Measurements from ENCODE around the gene PRUNE2.
"Not testable (repeated sequence)": the region's sequence is repeated elsewhere in the genome, so short reads cannot be mapped to it uniquely, and the experiment has no call there.

Gene PRUNE2

DNA sequence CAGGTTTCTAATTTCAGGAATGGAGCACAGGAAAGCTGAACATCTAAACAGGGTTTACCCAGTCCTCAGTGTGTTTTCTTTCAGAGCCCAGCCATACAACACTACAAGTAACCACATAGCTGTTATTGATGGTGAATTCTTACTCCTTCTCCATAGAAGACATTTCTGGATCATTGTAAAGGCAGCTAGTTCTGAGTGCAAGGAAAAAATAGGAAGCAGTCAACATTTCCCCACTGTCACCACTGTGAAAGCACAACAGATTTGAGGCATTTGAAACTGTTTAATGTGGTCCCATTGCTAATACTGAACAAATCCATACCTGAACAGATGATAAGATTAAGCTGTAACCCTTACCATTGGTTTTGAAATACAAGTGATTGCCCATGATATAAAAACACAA is 286.7 kb downstream of the PRUNE2 start:
- DNase-seq = no peak

DNA sequence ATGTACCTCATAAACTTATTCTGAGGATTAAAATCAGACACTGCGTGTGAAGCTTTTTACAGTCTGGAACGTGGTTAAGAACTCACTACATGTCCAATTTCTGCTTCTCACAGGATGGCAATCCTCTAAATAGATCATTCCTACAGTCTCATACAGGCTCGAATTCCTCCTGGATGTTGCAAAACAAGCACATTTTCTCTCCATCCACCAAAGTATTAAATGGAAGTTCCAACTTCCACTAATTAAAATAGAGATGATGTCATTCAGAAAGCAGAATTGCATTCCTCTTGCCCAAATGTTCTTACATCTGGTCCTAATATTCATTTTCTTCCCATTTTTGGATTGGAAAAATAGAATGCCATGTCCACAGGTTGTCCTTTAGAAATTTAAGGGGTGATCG is 287.2 kb downstream of the PRUNE2 start:
- DNase-seq = no peak

DNA sequence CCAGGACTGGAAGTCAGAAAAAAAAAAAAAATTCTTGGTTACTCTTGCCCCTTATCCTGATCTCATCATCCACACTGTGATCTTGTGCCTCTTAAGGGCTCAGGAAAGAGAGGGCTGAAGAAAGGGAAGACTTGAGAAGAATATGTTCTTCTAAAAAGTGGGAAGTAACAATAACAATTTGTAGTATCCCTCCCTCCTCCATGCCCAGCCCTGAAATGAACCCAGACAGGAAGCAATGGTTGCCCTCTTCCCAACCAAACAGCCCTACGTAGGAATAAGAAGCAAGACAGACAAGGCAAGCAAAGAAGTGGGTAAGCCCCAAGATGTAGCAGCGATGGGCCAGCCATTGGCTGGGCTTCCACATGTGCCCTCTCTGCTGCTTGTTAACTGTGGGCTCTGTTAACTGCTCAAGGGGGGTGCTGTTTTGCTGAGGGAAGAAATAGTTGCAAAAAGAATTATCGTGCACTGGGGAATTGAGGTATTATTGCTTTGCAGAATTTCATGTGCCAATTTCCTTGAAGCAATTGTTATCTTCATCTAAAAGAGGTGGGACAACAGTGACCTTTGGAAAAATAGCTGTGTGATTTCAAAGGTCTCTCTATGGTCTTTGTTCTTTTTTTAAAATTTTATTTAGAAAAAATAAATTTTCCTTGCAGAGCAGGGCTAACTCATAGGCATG is 288.3 kb downstream of the PRUNE2 start:
- no peak for DNase-seq

DNA sequence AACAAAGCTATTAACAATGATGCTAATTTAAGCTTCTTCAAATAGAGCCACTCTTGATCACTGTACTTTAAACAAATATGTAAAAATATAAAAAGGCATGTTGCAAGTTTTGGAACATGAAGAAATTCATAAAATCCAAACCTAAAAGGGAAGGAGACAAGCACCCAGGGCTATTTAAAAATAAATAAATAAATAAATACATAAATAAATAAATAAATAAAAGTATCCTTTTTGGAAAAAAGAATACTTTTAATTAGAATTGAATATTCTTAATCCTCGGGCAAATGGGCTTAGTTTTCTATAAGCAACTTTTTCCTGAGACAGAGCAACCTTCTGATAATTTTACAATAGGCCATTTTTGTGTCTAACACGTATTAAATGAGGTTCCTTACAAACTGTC is 289.1 kb downstream of the PRUNE2 start:
- DNase-seq = no peak

DNA sequence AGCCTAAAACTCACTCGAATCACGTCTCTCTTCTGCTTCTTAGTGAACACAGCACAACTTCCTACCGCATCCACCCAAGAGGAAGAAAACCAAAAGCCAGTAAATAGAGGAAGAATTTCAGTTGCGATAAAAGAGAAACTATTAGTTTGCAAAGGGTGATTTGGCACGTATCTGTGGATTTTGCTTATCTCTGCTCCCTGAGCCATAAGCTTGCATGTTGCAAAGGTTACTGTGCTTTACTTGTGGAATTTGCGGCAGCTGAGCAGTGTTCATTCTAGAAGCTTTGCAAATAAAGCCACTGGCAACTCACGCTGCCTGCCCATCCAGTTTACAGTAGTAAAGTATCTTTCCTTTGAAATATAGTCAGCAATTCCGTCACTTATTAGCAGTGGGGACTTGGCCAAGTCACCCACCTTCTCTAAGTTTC is 290.7 kb downstream of the PRUNE2 start:
- DNase-seq = no peak

DNA sequence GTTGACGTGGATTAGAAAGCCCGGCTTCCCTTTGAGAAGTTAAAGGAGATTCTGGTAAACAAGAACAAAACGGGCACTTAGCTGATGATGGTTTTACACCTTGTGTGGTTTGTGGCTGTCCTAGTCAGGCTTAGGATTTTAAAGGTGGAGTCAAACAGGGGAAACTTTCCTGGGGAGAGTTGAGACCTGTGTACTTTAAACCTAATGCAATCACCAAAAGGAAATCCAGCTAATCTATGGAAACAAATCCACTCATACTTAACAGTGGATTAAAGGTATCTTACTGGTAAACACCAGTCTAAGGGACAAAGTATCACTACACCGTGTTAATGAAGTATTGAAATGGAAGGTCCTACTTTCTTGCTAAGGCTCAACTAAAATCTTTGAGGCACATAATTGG is 291.9 kb downstream of the PRUNE2 start:
- no peak for DNase-seq

DNA sequence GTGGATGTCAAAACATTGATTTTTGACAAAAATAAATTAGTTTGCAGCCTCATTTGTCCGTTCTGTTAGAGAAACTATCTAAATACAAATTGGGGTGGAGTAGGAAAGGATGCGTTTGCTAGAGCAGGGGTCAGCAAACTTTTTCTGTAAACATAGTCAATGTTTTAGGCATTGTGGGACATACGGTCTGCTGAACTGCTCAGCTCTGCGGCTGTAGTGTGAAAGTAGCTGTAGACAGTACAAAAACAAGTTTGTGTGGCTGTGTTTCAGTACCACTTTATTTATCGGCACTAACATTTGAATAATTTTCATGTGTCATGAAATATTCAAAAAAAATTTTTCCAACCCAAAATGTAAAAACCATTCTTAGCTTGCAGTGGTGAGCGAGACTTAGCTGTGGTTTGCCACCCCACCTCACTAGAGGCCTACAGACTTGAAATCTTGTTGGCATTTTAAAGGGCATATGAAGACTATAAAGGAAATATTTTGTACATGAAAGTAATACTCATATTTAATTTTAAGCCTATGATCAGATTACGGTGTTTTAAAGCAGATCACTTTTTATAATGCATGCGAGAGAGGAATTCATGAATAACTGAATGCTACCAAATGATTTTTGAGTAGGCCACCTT is 292.6 kb downstream of the PRUNE2 start:
- no peak for DNase-seq

DNA sequence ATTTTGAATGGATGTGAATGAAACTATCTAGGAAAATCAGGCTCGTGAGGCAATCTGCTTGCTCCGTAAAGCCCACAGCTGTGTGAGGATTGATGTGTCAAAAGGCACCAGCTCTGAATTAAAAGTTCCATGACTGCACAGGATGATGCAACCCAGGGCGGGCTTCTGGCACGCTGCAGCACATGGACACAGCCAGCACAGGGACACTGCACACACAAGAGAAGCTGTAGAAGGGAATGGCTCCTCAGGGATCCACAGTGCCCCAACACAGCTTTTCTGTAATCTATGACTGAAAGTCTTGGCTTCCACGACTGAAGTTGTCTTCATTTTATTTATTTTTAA is 295.9 kb downstream of the PRUNE2 start:
- DNase-seq = no peak

DNA sequence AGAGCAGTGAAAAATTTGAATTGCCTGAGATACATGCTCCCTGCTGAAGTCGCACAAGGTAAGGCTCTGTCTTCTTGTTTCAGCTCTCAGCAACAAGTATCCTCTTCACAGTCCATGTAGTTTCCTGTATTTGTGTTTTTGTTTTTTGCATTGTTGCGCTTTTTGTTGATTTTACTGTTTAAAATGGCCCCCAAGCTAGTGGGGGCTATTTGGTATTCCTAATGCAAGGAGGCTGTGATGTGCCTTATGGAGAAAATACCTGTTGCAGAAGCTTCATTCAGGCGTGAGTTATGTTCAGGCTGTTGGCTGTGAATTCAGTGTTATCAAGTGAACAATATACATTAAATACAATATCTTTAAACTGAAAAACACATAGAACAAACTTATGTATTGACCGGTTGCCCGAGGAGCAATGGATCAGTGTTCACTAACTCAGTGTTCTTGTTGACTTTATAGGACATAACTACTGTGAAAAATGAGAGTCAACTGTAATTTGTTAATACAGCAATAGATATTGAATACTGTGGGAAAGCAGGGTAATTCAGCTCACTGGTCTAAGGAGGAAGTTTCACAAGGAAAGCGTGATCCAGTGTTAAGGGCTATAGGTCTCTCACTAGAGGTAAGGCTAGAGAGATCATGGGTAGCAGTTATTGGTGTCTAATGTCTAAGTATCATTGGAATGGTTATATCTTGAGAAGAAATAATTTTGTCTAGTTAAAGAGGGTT is 296.5 kb downstream of the PRUNE2 start:
- no peak for DNase-seq

DNA sequence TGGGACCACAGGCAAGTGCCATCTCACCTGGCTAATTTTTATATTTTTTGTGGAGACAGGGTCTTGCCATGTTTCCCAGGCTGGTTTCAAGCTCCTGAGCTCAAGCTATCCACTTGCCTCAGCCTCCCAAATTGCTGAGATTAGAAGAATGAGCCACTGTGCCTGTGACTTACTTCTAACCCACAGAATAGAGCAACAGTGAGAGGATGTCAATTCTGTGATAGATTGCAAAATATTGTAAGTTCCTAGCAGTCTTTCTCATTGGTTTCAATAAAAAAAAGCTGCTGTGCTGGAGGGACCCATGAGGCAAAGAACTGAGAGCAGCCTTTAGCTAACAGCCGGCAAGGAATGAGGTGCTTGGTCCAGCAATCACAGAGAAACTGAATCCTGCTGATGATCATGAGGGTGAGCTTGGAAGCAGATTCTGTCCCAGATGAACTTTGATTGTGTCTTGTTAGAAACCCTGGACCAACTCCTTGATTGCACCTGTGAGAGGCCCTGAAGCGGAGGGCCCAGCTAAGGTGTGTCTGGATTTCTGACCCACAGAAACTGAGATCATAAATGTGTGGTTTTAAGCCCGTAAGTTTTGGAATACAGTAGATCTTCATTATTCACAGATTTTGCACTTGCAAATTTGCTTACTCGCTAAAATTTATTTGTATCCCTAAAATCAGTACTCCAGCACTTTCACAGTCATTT is 297.2 kb downstream of the PRUNE2 start:
- no peak for DNase-seq

DNA sequence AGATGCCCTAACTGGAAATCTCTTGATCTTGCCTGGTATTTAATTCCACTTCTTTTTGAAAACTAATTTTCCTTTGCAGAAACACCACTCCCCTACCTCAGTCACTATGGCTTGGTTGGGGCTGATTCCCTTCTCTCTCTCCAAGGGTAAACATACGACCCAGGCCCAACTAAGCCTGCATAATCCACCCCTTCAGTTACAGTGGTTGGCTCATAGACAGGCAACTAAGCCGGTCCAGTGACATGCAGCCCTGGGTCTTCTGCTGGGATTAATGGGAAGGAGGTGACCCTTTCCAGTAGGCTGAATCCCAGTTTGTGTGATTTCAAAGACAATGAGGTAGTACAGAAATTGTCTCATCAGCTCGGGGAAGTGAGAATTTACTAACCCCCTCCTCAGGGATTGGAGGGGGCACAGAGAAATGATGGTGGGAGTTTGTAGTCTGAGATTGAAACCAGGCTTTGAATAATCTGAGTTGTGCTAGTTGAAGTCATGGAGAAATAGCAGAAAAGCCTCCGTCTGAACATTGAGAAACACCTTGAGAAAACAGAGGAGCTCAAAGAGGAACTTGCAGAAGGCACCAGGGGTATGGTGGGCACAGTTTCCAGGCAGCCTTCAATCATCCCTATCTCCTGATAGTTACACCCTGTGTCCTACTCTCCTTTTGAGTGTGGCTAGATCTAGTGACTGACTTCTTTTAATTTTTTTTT is 298.0 kb downstream of the PRUNE2 start:
- no peak for DNase-seq

DNA sequence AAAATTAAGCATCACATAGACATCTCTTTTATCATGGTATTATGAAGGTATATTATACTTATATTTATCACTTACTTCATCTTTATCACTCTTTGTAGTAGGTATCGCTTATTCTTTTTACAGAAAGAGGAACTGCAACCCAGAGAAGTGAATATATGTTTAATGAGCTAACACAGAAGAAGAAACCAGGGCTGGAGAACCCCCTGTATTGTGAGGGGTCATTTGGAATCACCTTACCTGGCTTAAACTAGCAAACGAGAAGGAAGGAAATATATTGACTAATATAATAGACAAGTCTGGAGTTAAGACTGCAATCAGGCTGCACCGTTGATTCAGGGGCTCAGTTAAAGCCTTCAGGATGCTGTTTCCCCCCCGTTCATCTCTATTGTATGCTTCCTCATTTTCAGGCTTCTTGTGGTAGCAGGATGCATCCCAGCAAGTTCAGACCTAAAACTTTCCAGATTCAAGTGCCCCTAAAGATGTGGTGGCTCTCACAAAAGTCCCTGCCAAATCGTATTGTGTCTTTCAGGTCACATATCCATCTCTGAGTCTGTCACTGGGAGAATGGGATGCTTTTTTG is 300.5 kb downstream of the PRUNE2 start:
- no peak for DNase-seq

DNA sequence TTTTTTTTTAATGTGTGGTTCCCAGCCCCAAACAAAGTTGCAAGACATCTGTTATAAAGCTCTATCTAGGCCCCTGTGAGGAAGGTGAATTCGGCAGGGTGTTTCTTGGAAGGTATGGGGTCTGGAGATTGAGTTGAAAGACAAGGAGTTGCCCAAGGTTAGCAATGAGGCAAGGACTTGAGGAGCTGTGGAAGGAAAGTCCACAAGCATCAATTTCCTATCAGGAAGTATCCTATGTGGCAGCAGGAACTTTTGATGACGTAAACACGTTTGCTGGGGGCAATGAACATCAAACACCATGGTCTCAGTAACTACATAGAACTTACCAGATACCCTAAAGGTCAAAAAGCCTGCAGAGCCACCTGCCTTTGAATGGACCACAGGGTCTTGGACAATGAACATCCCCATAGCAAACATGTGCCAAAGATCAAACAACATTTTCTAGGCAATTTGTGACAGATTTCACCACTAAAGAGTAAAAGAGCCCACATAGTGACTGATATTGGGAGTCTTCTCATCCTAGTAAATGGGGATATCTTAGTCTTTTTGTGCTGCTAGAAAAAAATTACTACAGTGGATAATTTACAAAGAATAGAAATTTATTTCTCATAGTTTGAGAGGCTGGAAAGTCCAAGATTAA is 301.9 kb downstream of the PRUNE2 start:
- no peak for DNase-seq

DNA sequence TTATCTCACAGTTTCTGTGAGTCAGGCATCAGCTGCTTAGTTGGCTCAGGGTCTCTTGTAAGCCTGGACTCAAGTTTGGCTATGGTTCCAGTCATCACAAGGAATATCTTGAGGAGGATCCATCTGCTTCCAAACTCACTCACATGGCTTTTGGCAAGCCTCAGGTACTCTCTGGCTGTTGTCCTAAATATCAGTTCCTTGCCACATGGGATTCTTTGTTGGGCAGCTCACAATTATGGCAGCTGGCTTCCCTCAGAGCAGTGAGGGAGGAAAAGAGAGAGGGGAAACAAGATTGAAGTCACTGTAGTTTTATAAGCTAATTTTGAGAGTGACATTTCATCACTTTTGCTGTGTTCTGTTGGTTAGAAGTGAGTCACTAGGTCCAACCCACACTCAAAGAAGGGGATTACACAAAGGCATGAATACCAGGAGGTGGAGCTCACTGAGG is 302.4 kb downstream of the PRUNE2 start:
- DNase-seq = no peak

DNA sequence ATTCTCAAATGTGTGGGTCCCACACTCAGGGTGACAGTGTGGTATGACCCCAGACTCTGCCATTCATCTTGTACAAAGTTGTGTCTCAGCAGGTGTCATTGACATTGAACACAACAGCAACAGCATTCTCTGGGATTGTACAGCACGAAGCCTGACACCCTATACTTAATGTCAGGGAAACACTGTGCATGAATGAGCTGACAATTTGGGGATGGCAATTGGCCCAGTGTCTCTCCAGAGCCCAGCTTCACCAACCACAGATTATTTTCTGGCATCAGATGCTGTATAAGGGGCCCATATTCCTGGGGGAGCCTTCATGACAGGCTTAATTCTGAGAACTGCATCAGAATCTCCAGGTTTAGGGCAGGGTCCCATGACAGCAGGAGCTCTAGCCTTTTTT is 303.7 kb downstream of the PRUNE2 start:
- no peak for DNase-seq

DNA sequence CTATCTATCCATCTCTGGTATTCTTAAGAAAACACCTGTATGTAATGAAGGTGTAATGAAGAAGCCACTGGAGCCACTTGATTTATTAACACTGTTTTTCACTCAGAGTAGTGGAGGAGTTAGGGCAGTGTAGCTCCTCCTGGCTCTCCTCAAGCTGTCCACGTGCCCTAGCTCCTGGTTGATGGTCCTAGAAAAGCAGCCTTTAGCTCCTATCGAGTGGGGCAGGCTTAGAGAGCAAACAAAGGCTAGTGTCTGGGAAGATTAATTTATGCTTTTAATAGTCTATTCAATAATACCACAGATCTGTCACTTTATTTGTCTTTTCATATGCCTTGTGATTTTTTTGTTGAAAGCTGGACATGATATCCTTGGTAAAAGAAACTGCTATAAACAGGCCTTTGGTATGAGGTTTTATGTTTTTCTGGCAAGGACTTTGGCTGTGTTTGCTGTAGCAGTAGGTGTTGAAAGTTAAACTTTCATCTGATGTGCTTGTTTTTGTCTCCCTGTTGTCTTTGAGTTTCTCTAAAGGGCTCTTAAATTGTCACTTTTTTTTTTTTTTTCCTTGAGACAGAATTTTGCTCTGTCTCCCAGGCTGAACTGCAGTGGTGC is 305.8 kb downstream of the PRUNE2 start:
- DNase-seq = no peak

DNA sequence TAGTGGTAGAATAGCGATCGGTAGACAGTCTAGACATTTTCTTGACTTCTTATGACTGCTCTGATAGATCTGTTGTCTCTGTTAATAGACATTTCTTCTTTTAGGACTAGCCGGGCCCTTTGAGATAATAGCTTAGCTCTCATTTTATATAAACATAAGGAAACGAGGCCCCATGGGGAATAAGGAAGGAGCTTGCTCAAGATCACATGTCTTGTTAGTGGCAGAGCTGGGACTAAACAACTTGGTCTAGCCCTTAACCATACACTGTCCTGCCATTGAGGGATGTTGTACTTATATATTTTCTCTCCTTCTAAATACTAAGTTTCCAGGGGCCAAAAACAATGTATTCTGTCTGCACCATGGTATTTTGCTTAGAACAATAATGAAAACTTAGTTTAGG is 306.9 kb downstream of the PRUNE2 start:
- no peak for DNase-seq

DNA sequence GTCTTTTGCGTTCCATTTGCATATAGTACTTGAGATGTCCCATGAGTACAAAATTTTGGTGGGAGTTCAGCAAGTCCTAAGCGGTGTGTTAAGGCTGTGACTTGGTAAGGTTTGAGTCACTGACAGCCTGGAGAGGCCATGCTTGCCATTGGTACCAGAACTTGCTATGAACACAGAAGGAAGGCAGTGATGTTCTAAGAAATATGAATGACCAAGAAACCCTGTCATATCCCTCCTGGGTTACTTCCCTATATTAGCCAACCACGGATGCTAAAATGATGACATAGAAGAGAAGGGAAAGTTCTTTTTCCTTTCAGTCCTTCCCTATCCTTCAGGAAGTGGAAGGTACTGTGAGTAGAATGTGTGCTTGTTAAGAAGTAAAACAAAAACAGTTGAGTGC is 310.3 kb downstream of the PRUNE2 start:
- DNase-seq = no peak

DNA sequence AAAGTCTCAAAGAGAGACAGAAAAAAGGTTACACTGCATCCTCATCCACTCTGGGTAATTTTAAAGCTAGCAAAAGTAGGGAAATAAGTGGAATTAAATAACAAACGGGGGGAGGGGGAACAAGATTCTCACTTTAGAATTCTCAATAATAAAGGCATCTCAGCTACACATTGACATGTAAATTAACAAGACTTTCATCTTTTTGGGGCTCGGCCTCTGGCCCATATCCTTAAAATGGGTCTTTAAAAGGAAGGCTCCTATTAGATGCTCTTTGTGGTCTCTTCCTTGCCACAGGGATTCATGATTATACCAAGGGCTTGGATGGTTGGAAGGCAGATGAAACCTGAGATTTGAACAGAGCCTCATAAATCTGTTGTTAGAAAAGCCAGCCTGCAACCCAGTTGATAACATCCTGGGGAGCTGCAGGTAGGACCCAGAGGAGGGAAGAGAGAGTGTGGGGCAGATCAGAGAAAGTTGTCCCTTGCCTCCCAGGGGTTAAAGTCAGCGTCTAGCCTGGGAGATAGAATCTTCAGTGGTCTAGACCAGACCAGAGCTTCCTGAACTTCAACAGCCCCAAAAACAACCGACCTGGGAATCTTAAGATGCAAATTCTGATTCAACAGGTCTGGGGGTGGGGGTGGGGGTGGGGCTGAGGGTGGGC is 311.0 kb downstream of the PRUNE2 start:
- DNase-seq = no peak

DNA sequence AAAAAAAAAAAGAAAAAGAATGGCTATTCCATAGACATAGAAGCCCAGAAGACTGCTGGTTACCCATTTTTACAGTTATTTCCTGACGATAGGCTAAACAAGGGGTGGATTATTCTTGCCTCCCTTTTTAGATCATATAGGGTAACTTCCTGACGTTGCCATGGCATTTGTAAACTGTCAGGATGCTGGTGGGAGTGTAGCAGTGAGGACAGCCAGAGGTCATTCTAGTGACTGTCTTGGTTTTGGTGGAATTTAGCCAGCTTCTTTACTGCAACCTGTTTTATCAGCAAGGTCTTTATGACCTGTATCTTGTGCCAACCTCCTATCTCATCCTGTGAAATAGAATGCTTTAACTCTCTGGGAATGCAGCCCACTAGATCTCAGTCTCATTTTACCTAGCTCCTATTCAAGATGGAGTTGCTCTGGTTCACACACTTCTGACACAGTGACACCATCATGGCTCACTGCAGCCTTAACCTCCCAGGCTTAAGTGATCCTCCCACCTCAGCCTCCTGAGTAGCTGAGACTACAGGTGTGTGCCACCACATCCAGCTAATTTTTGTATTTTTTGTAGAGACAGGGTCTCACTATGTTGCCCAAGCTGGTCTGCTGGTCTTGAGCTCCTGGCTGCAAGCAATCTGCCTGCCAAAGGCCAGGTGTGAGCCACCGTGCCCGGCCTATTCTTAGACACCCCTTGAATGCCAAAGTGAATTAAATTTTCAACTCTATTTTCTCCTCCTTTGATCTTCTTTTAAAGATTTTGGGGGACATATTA is 311.8 kb downstream of the PRUNE2 start:
- not testable (repeated sequence) for DNase-seq
